ENCODE results near the gene TMEM236. TPM values are rescaled to one million over a fixed set of nuclear protein-coding genes. Genes with fewer than 3 reads are reported as not detected.
A peak's percentile ranks its signal among the peaks of the same experiment; 100 is the strongest.

Gene TMEM236
- polyA plus RNA-seq, 2 of the 4 experiments (the other 2 are of a cell fraction) = 0.06 to 0.09 TPM

DNA sequence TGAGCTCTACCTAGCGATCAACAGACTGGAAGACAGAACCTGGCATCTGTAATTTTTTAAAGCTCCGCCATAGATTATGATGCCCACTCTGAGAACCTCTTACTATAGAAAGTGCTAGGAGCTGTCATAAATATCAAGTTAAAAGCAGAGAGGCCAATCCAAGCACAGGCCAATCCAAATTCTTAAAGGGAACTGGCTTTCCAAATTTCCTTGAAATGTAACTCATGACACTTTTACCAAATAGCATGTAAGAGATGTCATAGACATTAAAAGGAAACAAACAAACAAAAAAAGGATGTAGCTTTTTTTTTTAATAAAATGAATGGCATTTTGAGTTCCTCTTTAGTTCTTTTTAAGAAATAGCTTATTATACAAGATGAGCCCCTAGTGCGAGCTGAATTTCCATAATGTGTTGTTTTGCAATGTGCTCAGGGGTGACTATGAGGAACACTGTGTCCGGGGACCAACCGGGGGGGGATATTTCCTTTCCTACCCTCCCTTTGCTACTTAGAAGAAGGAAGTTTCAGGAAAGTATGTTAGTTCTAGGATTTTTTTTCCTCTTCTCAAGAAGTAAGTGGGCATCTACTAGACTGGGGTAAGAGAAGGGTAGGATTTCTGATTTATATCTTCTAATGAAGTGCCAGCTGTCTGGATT, 33.4 kb downstream of the TMEM236 start:
- Histone ChIP-seq H3K27ac (peak overlapping the region; percentile 69 to 79; a peak in 5 of 6 replicates), H3K4me2 (peak overlapping the region; percentile 67; the same call in 2 of the 3 replicates), H3K4me1 (peaks cover 69% of the 10 kb centered on the region), H3K4me3 (no peak overlapping the region), H3K9me3 (no peaks in the 10 kb centered on the region)
- FAIRE-seq (no peak), ATAC-seq (no peak), DNase-seq (ENCODE audit: low read depth in 1 of 2, low spot score in 1 of 2) (no peak)
- WGBS (ENCODE audit: missing lambda C conversion rate) = 85% methylated on average over 5 of the region's 5 CpGs
- CTCF ChIA-PET = interaction anchor here (0.6 to 1.8 kb wide), 2 partner anchors 10 to 51 kb away, joined by 3 to 5 read pairs; no protein-coding TSS in a partner anchor
- TF ChIP-seq ESRRA (IDR thresholded peaks at IDR 0.05; ENCODE audit: borderline replicate concordance, low read length) = no peak
- POLR2A ChIA-PET = interaction anchor here (1.4 kb wide), 1 partner anchor 168 kb away, joined by 3 read pairs; the partner anchor contains the start of gene HACD1

DNA sequence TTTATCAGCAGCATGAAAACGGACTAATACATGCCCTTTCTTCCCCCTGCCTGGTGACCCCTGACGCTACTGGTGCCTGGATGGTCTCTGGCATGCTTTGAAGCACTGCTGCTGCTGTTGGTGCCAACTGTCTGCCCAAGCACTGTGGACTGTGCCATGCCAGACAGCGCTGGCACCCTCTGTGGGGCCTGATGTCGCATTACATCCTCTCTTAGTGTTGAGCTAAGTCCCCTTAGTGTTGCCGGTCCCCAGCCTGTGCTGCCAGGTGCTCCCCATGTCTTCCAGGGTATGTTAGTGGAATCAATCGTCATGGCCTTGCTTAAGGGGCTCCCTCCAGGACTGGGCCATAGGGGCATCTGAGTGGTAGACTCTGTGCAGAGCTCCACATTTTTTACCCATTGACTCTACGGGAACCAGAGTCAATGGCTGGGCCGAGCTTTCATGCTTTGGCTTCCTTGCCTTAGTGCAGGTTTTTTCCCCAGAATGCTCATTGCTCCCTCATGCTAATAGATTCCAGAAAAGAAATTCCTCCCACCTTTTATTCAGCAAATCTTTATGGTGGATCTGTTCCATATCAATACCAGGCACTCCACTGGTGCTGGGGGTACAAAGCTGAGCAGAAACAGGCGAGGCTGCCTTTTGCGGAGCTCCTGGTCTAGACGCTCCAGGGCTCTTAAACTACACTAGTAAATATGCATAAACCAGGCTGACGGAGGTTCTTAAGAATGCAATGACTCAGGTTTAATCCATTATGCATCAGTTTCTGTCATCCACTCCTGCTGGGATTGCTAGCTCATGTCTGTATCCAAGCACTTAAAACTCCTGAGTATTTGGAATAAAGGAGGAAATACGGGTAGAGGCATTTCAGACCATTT, 35.3 kb downstream of the TMEM236 start:
- TF ChIP-seq EHMT2 (IDR thresholded peaks at IDR 0.05; ENCODE audit: low read depth) (no peak), ZFP36 (IDR thresholded peaks at IDR 0.05; ENCODE audit: borderline replicate concordance, partially characterized antibody) (no peak), FOSL2 (IDR thresholded peaks at IDR 0.05) (peak; percentile 62), FOSL2 (CRISPR knock-in tag; IDR thresholded peaks at IDR 0.05) (peak; percentile 77), NFE2L2 (conservative IDR thresholded peaks at IDR 0.05; ENCODE audit: low read length) (no peak), FOXS1 (CRISPR knock-in tag; IDR thresholded peaks at IDR 0.05) (no peak), ZC3H11A (IDR thresholded peaks at IDR 0.05) (no peak), RAD21 (conservative IDR thresholded peaks at IDR 0.05 in 1 of 2, IDR thresholded peaks at IDR 0.05 in 1 of 2) (no peak), MAFK (IDR thresholded peaks at IDR 0.05; ENCODE audit: partially characterized antibody) (peak; percentile 58), SMC3 (IDR thresholded peaks at IDR 0.05) (peak; percentile 24; the same call in 2 of the 3 replicates), ZNF302 (CRISPR knock-in tag; IDR thresholded peaks at IDR 0.05) (no peak), EP300 (IDR thresholded peaks at IDR 0.05) (peak in 1 of 2 experiments; percentile 26; a peak in 2 of 5 replicates), GATA3 (IDR thresholded peaks at IDR 0.05; ENCODE audit: borderline replicate concordance) (peak; percentile 68; the same call in 1 of the 2 replicates), JUNB (IDR thresholded peaks at IDR 0.05) (peak; percentile 62), HOXA7 (CRISPR knock-in tag; IDR thresholded peaks at IDR 0.05) (no peak), RNF2 (IDR thresholded peaks at IDR 0.05; ENCODE audit: borderline replicate concordance, low read depth) (no peak), CEBPB (IDR thresholded peaks at IDR 0.05) (0 out of 4 replicates have a peak, but pooled peaks of 1 of the 2 experiments have one; percentile 30), JUN (IDR thresholded peaks at IDR 0.05) (peak in 1 of 2 experiments; percentile 44; a peak in 2 of 5 replicates)
- TF ChIP-seq, protein P1, sequence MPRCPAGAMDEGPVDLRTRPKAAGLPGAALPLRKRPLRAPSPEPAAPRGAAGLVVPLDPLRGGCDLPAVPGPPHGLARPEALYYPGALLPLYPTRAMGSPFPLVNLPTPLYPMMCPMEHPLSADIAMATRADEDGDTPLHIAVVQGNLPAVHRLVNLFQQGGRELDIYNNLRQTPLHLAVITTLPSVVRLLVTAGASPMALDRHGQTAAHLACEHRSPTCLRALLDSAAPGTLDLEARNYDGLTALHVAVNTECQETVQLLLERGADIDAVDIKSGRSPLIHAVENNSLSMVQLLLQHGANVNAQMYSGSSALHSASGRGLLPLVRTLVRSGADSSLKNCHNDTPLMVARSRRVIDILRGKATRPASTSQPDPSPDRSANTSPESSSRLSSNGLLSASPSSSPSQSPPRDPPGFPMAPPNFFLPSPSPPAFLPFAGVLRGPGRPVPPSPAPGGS (IDR thresholded peaks at IDR 0.05) = 0 out of 3 replicates have a peak, but pooled peaks have one; percentile 19
- TF ChIP-seq, protein P2, sequence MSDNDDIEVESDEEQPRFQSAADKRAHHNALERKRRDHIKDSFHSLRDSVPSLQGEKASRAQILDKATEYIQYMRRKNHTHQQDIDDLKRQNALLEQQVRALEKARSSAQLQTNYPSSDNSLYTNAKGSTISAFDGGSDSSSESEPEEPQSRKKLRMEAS (IDR thresholded peaks at IDR 0.05) = peak; percentile 36; the same call in 1 of the 2 replicates
- TF ChIP-seq, protein P3, sequence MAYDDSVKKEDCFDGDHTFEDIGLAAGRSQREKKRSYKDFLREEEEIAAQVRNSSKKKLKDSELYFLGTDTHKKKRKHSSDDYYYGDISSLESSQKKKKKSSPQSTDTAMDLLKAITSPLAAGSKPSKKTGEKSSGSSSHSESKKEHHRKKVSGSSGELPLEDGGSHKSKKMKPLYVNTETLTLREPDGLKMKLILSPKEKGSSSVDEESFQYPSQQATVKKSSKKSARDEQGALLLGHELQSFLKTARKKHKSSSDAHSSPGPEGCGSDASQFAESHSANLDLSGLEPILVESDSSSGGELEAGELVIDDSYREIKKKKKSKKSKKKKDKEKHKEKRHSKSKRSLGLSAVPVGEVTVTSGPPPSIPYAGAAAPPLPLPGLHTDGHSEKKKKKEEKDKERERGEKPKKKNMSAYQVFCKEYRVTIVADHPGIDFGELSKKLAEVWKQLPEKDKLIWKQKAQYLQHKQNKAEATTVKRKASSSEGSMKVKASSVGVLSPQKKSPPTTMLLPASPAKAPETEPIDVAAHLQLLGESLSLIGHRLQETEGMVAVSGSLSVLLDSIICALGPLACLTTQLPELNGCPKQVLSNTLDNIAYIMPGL (CRISPR knock-in tag; IDR thresholded peaks at IDR 0.05; ENCODE audit: borderline replicate concordance) = no peak
- TF ChIP-seq, protein P4, sequence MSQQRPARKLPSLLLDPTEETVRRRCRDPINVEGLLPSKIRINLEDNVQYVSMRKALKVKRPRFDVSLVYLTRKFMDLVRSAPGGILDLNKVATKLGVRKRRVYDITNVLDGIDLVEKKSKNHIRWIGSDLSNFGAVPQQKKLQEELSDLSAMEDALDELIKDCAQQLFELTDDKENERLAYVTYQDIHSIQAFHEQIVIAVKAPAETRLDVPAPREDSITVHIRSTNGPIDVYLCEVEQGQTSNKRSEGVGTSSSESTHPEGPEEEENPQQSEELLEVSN (IDR thresholded peaks at IDR 0.05; ENCODE audit: borderline replicate concordance, low read depth) = no peak
- FAIRE-seq = no peak
- peak in 1 of 2 experiments; percentile 89 for DNase-seq (ENCODE audit: low read depth in 1 of 2, low spot score in 1 of 2)
- 47% methylated on average over 12 of the region's 13 CpGs for WGBS (ENCODE audit: missing lambda C conversion rate)
- Histone ChIP-seq H3K9me3 (no peaks in the 10 kb centered on the region), H3K4me2 (peak overlapping the region; percentile 63), H3K27ac (peak overlapping the region; percentile 73 to 89), H3K4me3 (0 out of 3 replicates have a peak overlapping the region, but pooled peaks have one; percentile 7), H3K4me1 (peaks cover 79% of the 10 kb centered on the region)
- ChIA-PET CTCF (interaction anchor here (1.0 to 1.7 kb wide), 4 partner anchors 26 to 375 kb away, joined by 3 to 4 read pairs (median 3); no protein-coding TSS in a partner anchor), POLR2A (no interaction called here)
- ATAC-seq = peak; percentile 86 to 88

Data from A549 (cell line).